NCI-H774 (cell line): ENCODE measurements around the gene CRTC1.
"Not testable (repeated sequence)": the region's sequence is repeated elsewhere in the genome, so short reads cannot be mapped to it uniquely, and the experiment has no call there.

Experiments used
- DNase-seq: peaks from one replicate; lab custom pipeline; 2025; lab: John Stamatoyannopoulos, UW

The CRTC1 gene

GRCh38 chr19:18730885-18731513 is 47.5 kb downstream of the CRTC1 start:
- DNase-seq = no peak

DNA sequence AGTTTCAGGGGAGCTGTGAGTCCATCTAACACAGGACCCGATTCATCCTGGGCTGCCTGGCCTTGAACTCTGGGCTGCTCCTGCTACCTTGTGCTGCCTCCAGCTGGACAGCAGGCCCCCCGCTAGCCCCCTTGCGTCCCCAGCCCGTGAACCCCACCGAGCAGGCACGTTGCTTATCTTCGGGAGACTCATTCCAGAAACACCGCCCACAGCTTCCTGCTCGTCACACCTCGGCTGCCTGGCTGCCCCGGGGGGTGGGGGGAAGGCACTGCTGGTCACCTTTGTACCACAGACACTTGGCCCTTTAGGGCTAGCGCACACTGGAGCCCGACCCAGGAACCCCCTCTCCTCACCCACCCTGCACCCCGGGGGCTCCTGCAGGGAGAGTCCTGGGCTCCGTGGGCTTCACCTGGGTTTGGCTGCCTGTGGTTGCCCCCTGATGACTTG is 48.1 kb downstream of the CRTC1 start:
- no peak for DNase-seq

- no peak for DNase-seq
These were observed 49.7 kb downstream of the CRTC1 start for GRCh38 chr19:18733196-18733647.

- DNase-seq = not testable (repeated sequence)
These were observed 50.4 kb downstream of the CRTC1 start for GRCh38 chr19:18733762-18734332.

DNA sequence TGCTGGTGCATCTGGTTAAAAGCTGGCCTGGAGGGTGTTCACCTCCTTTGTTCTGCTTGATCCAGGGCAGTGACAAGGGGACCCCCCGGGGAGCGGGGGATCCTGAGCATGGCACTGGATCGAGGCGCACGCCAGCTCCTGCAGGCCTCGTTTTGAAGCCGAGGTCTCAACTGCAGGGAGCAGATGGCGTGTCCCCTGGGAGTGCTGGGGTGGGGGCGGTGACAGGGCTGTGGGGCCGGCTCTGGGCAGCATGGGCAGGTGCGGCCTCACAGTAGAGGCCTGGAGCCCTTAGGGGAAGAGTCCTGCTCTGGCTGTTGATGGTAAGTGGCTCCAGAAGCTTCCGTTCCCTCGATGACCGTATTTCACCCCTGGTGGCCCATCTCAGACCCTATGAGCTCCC is 51.8 kb downstream of the CRTC1 start:
- no peak for DNase-seq

DNA sequence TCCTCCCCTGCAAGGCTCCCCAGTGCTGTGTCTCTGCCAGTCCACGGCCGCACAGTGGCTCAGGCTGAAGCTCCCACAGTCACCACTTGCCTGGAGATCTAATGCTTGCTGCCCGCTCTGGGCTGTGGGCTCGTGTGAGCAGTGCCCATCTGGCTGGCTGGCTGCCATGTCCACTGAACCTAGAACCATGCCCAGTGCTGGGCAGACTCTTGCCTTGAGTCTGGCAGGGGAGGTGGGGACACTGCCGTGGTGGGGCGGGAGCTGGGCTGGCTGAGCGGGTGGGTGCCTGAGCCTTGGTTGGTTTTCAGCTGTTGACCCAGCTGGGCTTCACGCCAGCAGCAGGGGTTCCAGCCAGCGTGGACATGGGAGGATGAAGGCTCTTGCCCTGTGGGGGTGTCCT is 52.3 kb downstream of the CRTC1 start:
- DNase-seq = no peak

- no peak for DNase-seq
These were observed 53.2 kb downstream of the CRTC1 start for GRCh38 chr19:18736415-18737336.

- DNase-seq = no peak
These were observed 54.0 kb downstream of the CRTC1 start for GRCh38 chr19:18737337-18737953.

DNA sequence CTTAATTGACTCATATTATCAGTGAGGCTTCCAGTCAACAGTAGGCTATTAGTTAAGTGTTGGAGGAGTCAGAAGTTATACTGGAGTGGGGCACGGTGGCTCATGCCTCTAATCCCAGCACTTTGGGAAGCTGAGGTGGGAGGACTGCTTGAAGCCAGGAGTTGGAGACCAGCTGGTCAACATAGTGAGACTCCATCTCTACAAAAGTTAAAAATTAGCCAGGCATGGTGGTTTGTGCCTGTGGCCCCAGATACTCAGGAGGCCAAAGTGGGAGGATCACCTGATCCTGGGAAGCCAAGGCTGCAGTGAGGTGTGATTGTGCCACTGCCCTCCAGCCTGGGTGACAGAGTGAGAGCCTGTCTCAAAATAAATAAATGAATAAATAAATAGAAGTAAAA is 54.5 kb downstream of the CRTC1 start:
- no peak for DNase-seq

- no peak for DNase-seq
These were observed 55.6 kb downstream of the CRTC1 start for GRCh38 chr19:18738961-18739690.

GRCh38 chr19:18741124-18742121 is 57.9 kb downstream of the CRTC1 start:
- peak; percentile 79 for DNase-seq

- DNase-seq = no peak
These were observed 58.8 kb downstream of the CRTC1 start for GRCh38 chr19:18742324-18742723.

- DNase-seq = no peak
These were observed 59.6 kb downstream of the CRTC1 start for GRCh38 chr19:18742838-18743783.

DNA sequence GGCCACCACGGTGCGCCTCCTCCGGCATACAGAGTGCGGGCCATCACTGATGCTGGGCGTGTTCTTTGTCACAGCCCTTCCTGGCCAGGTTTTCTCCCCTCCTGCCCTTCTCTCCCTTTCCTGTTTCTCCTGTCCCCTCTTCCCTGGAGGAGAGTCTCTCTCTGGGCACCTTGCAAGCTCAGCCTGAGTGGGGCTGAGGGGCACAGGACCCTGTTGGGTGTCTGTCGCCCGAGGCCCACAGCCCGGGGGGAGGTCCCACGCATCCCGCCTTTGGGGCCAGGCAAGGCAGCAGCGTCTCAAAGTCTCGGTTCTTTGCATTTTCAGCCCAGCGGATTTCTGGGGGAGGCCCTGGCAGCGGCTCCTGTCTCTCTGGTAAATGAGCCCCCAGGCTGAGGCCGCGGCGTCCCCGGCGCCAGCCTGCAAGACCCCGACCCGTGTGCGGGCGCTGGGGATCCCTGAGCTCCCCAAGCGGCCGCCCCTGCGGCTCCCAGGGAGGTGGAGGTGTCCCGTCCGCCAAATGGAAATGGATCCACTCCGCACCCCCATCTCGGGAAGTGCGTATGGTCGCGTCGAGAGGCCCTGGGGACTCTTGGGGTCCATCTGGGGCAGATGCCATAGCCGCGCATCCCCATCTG is 60.4 kb downstream of the CRTC1 start:
- DNase-seq = no peak

DNA sequence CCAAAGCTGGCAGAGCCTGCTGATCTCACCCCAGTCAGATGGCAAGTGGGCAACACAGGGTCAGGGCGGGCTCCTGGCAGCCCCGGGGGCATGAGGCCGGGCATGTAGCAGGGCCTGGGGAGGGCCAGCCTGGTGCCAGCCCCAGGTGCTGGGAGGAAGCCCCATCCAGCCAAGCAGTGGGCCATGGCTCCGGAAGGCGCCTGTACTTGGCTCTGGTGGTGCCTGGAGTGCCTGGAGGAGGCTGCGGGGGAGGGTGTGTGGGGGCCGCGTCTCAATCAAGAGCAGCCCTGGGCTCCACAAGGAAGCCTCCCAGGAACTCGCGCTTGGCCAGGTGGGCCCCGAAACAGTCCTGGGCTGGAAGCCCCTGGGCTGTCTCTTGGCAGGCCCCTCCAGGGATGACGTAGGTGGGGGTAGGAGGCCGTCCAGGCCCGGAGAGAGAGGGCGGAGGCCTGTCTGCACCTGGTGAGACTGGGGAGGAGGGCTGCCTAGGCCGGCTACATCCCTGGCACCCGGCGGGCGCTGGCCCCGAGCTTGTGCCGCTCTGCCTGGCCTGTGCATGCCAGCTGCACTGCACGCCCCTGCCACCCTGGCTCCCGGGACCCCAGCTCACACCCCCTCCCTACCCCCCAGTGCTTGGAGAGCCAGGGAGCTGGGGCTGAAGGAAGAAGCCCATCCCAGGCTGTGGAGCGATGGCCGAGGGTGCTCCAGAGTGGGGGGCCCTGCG is 61.7 kb downstream of the CRTC1 start:
- no peak for DNase-seq

DNA sequence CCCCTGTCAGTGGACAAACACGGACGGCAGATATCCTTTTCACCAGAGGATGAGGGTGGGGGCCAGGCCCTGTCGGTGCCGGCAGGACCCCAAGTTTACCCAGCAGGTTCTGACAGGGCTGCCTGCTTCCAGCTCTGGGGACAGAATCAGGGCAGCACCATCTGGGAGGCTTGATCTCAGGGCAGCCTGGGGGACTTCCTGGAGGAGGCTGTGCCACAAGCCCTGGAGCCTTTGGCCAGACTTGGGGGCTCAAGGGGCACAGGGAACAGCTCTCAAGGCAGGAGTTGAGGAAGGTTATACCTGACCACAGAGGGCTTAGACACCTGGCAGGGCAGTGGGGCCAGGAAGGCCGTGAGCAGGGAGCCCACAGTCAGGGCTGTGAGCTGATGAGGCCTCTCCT is 62.5 kb downstream of the CRTC1 start:
- DNase-seq = no peak

DNA sequence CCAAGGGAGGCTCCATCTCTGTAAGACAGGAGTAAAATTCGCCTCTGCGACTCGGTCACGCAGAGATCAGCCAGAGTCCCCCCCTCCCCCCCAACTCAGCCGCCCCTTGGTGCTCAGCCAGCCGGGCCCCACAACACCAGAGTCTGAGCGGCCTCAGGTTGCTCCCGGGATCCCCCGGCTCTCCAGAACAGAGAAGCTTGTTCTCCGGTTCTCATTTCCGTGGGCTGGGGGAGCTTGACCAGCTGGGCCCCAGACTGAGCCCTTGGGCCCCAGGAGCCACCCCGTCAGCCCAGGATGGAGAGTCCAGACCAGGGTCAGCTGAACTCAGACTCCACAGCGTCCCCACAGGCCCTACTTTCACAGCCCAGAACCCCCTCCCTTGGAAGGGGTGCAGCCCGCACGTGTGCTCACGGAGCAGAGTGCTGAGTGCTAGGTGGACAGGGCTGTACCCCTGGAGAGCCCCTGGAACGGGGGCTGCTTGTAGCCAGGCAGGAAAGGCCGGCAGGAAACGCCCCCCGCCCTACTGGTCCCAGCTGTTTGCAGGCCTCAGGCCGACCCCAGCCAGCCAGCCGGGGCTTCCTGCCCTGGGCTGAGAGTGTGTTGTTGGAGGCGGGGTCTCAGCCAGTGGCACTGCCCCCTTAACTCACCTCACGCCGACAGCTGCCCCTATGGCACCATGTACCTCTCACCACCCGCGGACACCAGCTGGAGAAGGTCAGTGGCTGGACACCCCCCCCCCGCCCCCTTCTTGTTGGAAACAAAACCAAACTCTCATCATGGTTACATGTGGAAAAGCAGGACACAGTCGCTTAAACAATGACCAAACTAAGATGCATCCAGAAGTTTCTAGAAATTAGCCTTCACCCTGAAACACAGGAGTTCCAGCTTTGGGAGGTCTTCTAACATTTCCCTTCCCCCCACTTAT is 63.2 kb downstream of the CRTC1 start:
- DNase-seq = no peak
